Measurements from ENCODE around the gene ARHGEF6.
"Not testable (repeated sequence)": the region's sequence is repeated elsewhere in the genome, so short reads cannot be mapped to it uniquely, and the experiment has no call there.

ARHGEF6 gene

GRCh38 chrX:136780763-136781162, at the start of gene ARHGEF6:
TSS of gene ARHGEF6 (minus strand) at chrX:136780932. CDS start at chrX:136780882, 50 bp downstream.
- DNase-seq, result no peak

- DNase-seq, result no peak
These were observed 48.7 kb upstream of the ARHGEF6 start for GRCh38 chrX:136829413-136829812.

- no peak for DNase-seq
These were observed 48.1 kb upstream of the ARHGEF6 start for GRCh38 chrX:136828830-136829229.

- no peak for DNase-seq
These were observed 46.3 kb upstream of the ARHGEF6 start for GRCh38 chrX:136827026-136827425.

- no peak for DNase-seq
These were observed 45.0 kb upstream of the ARHGEF6 start for GRCh38 chrX:136825771-136826170.

GRCh38 chrX:136823175-136823574, 42.4 kb upstream of the ARHGEF6 start:
- peak; percentile 58 for DNase-seq

GRCh38 chrX:136822337-136823095, 41.8 kb upstream of the ARHGEF6 start:
- DNase-seq, result no peak

GRCh38 chrX:136819756-136820155, 39.0 kb upstream of the ARHGEF6 start:
- not testable (repeated sequence) for DNase-seq

- no peak for DNase-seq
These were observed 38.4 kb upstream of the ARHGEF6 start for GRCh38 chrX:136819031-136819703.

GRCh38 chrX:136816975-136817374, 36.2 kb upstream of the ARHGEF6 start:
- DNase-seq, result peak; percentile 46

- DNase-seq, result no peak
These were observed 34.4 kb upstream of the ARHGEF6 start for GRCh38 chrX:136814847-136815750.

- peak; percentile 5 for DNase-seq
These were observed 31.6 kb upstream of the ARHGEF6 start for GRCh38 chrX:136812286-136812685.

- DNase-seq, result no peak
These were observed 29.8 kb upstream of the ARHGEF6 start for GRCh38 chrX:136810493-136810892.

- DNase-seq, result no peak
These were observed 26.2 kb upstream of the ARHGEF6 start for GRCh38 chrX:136806891-136807410.

- DNase-seq, result no peak
These were observed 21.8 kb upstream of the ARHGEF6 start for GRCh38 chrX:136802515-136802914.

- no peak for DNase-seq
These were observed 17.1 kb upstream of the ARHGEF6 start for GRCh38 chrX:136797787-136798186.

GRCh38 chrX:136795132-136795531, 14.4 kb upstream of the ARHGEF6 start:
- DNase-seq, result not testable (repeated sequence)

GRCh38 chrX:136794660-136795059, 13.9 kb upstream of the ARHGEF6 start:
- DNase-seq, result not testable (repeated sequence)

GRCh38 chrX:136794080-136794479, 13.3 kb upstream of the ARHGEF6 start:
- DNase-seq, result no peak

- no peak for DNase-seq
These were observed 9.1 kb upstream of the ARHGEF6 start for GRCh38 chrX:136789856-136790255.

- no peak for DNase-seq
These were observed 3.5 kb upstream of the ARHGEF6 start for GRCh38 chrX:136784231-136784630.

- DNase-seq, result no peak
These were observed 2.4 kb upstream of the ARHGEF6 start for GRCh38 chrX:136783159-136783558.

- DNase-seq, result no peak
These were observed 557 bp upstream of the ARHGEF6 start for GRCh38 chrX:136781180-136781797.
